Fibroblast of pulmonary artery (primary cell): Measurements from ENCODE around the gene PRRC1.
"Not testable (repeated sequence)": the region's sequence is repeated elsewhere in the genome, so short reads cannot be mapped to it uniquely, and the experiment has no call there.

ENCODE experiments used
- DNase-seq: peaks from one replicate; pipeline ENCODE4 v3.0.0-alpha.2; 2010; ENCODE audit warnings: low read depth
- H3K4me3 ChIP-seq: replicated peaks from 2 replicates; pipeline ENCODE4 v1.5.1; 2011; ENCODE audit warnings: low read depth, mild to moderate bottlenecking, control low read depth, low read length, moderate library complexity
- TF ChIP-seq, protein P1 (sequence below): IDR thresholded peaks from 2 replicates; pipeline ENCODE4 v1.5.1; 2011; ENCODE audit warnings: mild to moderate bottlenecking, control low read depth, low read length, inconsistent platforms; ENCODE audit errors: missing control alignments

Gene PRRC1

DNA sequence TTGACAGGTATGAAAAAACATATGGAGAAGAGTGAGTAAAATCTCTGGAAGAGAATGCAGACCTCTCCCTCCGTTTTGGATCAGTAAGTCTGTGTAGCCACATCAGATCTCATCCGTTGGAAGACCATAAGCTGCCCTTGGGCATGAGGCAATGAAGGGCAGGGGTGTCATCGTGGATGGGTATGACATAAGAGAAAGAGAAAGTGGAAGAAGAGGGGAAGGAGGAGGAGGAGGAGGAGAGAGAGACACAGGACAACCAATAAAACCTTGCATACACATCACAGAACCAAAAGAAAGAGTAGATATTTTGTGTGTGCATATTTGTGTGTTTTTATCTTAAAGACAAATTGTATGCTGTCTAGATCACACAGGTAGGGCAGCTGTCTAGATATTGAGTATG lies 50.7 kb downstream of the PRRC1 start:
- TF ChIP-seq, protein P1, sequence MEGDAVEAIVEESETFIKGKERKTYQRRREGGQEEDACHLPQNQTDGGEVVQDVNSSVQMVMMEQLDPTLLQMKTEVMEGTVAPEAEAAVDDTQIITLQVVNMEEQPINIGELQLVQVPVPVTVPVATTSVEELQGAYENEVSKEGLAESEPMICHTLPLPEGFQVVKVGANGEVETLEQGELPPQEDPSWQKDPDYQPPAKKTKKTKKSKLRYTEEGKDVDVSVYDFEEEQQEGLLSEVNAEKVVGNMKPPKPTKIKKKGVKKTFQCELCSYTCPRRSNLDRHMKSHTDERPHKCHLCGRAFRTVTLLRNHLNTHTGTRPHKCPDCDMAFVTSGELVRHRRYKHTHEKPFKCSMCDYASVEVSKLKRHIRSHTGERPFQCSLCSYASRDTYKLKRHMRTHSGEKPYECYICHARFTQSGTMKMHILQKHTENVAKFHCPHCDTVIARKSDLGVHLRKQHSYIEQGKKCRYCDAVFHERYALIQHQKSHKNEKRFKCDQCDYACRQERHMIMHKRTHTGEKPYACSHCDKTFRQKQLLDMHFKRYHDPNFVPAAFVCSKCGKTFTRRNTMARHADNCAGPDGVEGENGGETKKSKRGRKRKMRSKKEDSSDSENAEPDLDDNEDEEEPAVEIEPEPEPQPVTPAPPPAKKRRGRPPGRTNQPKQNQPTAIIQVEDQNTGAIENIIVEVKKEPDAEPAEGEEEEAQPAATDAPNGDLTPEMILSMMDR = no peak
- H3K4me3 ChIP-seq = no peak overlapping the region
- no peak for DNase-seq

GRCh38 chr5:127569471-127569870 lies 52.0 kb downstream of the PRRC1 start:
- not testable (repeated sequence) for DNase-seq, H3K4me3 ChIP-seq

GRCh38 chr5:127571314-127572131 lies 54.1 kb downstream of the PRRC1 start:
- no peak overlapping the region for H3K4me3 ChIP-seq
- DNase-seq = no peak
- TF ChIP-seq, protein P1 = no peak

DNA sequence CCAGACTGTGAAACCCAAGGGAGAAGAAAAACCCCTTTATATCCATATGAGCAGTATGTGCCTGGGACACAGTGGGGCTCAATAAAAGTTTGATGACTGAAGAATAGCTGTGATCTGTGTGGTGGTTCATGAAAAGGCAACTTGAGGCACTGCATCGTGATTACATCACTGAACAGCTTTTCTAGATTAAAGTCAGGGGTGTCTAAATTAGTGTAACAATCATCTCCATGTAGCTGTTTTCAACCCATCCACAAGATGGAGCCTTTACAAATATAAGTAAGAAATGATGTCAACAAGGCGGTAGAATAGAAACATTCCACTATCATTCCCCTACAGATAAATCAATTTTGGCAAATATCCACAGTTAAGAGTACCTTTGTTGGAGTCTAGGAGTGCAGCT lies 55.5 kb downstream of the PRRC1 start:
- peak; percentile 16 for DNase-seq
- no peak overlapping the region for H3K4me3 ChIP-seq
- TF ChIP-seq, protein P1 = peak; percentile 36

DNA sequence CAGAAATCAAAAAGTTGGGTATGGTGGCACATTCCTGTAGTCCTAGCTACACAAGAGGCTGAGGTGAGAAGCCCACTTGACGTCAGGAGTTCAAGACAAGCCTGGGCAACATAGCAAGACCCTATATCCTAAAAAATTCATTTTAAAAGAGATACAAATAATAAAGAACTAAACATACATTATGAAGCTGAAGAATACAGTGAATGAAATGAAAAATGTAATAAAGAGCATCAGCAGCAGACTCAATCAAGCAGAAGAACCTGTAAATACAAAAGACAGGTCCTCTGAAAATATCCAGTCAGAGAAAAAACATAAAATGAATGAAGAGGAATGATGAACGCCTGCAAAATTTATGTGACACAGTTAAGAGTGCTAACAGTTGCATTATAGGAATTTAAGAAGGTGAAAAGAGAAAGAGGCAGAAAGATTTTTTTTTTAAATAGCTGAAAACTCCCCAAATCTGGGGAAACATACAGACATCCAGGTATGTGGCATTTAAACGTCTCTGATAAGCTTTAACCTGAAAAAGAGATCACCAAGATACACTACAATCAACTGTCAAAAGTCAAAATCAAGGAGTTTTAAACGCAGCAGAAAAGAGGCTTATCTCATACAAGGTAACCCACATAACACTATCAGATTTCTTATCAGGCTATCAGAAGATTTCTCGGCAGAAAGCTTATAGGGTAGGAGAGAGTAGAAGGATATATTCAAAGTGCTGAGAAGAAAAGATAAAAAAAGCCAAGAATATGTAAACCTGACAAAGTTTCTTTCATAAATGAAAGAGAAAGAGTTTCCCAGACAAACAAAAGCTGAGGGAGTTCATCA lies 57.6 kb downstream of the PRRC1 start:
- TF ChIP-seq, protein P1 = no peak
- DNase-seq = no peak
- no peak overlapping the region for H3K4me3 ChIP-seq

GRCh38 chr5:127577458-127577857 lies 60.0 kb downstream of the PRRC1 start:
- TF ChIP-seq, protein P1 = no peak
- peak; percentile 32 for DNase-seq
- H3K4me3 ChIP-seq = no peak overlapping the region

- no peak for DNase-seq
- TF ChIP-seq, protein P1 = no peak
- no peak overlapping the region for H3K4me3 ChIP-seq
Measured at GRCh38 chr5:127580731-127581130, 63.3 kb downstream of the PRRC1 start.
